Activated T-helper 2 cell treated with anti-CD3 and anti-CD28 coated beads, Interferon-gamma antibody, Interleukin-2, Interleukin-4, amounts not matched to agents 10 μg/mL and 5 μg/mL and 100 μg/mL, durations not matched to agents 14 hours and 24 hours and 36 hours (primary cell): ENCODE results near the gene IL33. TPM values are rescaled to one million over a fixed set of nuclear protein-coding genes. Genes with fewer than 3 reads are reported as not detected.

ENCODE experiments used
- DNase-seq: peaks from one replicate; pipeline ENCODE4 v3.0.0; 2021; ENCODE audit warnings: low spot score
- H3K27ac Mint-ChIP-seq: one replicate; pipeline ENCODE4 v1.8.0; 2021; ENCODE audit warnings: mixed read lengths
- H3K27me3 Mint-ChIP-seq: one replicate; pipeline ENCODE4 v1.8.0; 2021; ENCODE audit warnings: low read depth, mixed read lengths
- H3K36me3 Mint-ChIP-seq: one replicate; pipeline ENCODE4 v1.8.0; 2021; ENCODE audit warnings: low read depth, mixed read lengths
- H3K4me1 Mint-ChIP-seq: one replicate; pipeline ENCODE4 v1.8.0; 2021; ENCODE audit warnings: low read depth, mixed read lengths
- H3K4me3 Mint-ChIP-seq: one replicate; pipeline ENCODE4 v1.8.0; 2021; ENCODE audit warnings: low read depth, mild to moderate bottlenecking, moderate library complexity, mixed read lengths
- H3K9me3 Mint-ChIP-seq: one replicate; pipeline ENCODE4 v1.8.0; 2021; ENCODE audit warnings: mixed read lengths
- intact Hi-C: fragments of 100-400 bp; cut with micrococcal nuclease; formaldehyde crosslinking; loops from one replicate; pipeline ENCODE4 v1.15.1; 2023
- total RNA-seq: library from RNA; stranded (reverse); gene quantifications from 2 replicates; pipeline ENCODE4 v1.2.3, GENCODE V29; 2022

IL33 gene
- total RNA-seq, 1 donor from 2014 or later, result not detected

- DNase-seq, result no peak
- no peaks in the 10 kb centered on the region for H3K9me3 Mint-ChIP-seq
- peaks cover 8% of the 10 kb centered on the region for H3K27me3 Mint-ChIP-seq
- H3K4me1 Mint-ChIP-seq, result no peaks in the 10 kb centered on the region
- no peaks in the 10 kb centered on the region for H3K36me3 Mint-ChIP-seq
- H3K4me3 Mint-ChIP-seq, result no peak overlapping the region
- intact Hi-C loops, result no loop called here
- no peak overlapping the region for H3K27ac Mint-ChIP-seq
Observed at GRCh38 chr9:6270896-6271295, 55.3 kb downstream of the IL33 start.

GRCh38 chr9:6271508-6272228, 56.1 kb downstream of the IL33 start:
- Mint-ChIP-seq H3K36me3 (no peaks in the 10 kb centered on the region), H3K4me3 (no peak overlapping the region), H3K27me3 (peaks cover 8% of the 10 kb centered on the region), H3K9me3 (no peaks in the 10 kb centered on the region), H3K4me1 (no peaks in the 10 kb centered on the region), H3K27ac (no peak overlapping the region)
- intact Hi-C loops, result no loop called here
- DNase-seq, result no peak

GRCh38 chr9:6272229-6272598, 56.6 kb downstream of the IL33 start:
- H3K4me1 Mint-ChIP-seq, result no peaks in the 10 kb centered on the region
- H3K9me3 Mint-ChIP-seq, result no peaks in the 10 kb centered on the region
- H3K4me3 Mint-ChIP-seq, result no peak overlapping the region
- DNase-seq, result no peak
- intact Hi-C loops, result no loop called here
- no peaks in the 10 kb centered on the region for H3K36me3 Mint-ChIP-seq
- peaks cover 8% of the 10 kb centered on the region for H3K27me3 Mint-ChIP-seq
- H3K27ac Mint-ChIP-seq, result no peak overlapping the region

DNA sequence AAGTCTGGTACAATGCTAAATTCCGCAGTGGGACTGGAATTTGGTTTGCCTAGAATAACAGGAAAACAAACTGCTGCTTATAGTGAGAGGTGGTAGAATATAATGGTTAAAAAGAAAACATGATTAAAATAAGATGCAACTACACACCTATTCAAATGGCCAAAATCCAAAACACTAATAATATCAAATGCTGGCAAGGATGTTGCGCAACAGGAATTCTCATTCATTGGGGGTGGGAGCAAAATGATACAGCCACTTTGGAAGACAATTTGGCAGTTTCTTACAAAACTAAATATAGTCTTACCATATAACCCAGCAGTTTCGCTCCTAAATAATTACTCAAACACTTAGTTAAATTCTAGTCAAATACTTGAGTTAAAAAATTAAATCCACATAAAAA, 61.8 kb downstream of the IL33 start:
- Mint-ChIP-seq H3K4me3 (no peak overlapping the region), H3K4me1 (no peaks in the 10 kb centered on the region), H3K27ac (no peak overlapping the region), H3K27me3 (peaks cover 4% of the 10 kb centered on the region), H3K36me3 (no peaks in the 10 kb centered on the region), H3K9me3 (no peaks in the 10 kb centered on the region)
- intact Hi-C loops, result no loop called here
- no peak for DNase-seq

DNA sequence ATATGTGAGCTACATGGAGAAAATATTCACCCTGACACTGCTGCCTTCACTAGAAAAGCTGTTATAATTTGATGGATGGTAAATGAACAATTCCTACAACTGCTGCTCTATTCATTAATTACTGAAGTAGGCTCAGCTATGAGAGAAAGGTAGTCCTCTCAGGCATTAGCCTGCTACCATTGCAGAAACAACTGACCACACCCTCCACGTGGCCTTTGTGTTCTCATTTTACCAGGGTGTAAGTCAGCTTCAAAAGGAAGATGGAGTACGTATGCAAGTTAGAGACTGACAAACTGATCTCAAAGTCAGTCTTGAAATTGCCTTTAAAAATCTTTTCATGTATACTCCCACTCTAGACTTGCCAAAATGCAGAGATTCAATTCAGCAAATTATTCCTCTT, 86.3 kb downstream of the IL33 start:
- no peak overlapping the region for H3K4me3 Mint-ChIP-seq
- intact Hi-C loops, result no loop called here
- DNase-seq, result no peak
- no peaks in the 10 kb centered on the region for H3K36me3 Mint-ChIP-seq
- no peaks in the 10 kb centered on the region for H3K4me1 Mint-ChIP-seq
- H3K27ac Mint-ChIP-seq, result no peak overlapping the region
- H3K27me3 Mint-ChIP-seq, result peaks cover 17% of the 10 kb centered on the region
- no peaks in the 10 kb centered on the region for H3K9me3 Mint-ChIP-seq

DNA sequence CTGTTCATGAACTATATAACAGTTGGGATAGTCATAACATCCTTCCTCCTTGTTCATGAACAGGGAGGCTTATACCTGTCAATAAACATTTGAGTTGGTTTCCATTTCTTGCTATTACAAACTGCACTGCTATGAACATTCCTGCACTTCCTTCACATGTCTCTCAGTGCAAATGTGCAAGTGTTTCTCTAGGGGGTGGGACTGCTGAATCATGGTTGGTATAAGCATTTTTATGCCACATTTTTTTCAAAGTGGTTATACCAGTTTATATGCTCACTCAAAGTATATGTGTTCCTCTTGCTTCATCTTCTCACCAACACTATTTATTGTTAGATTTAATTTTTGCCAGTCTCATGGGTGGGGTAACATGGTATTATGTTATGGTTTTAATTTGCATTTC, 86.8 kb downstream of the IL33 start:
- H3K9me3 Mint-ChIP-seq, result no peaks in the 10 kb centered on the region
- no peak overlapping the region for H3K4me3 Mint-ChIP-seq
- H3K27me3 Mint-ChIP-seq, result peaks cover 18% of the 10 kb centered on the region
- no peaks in the 10 kb centered on the region for H3K36me3 Mint-ChIP-seq
- DNase-seq, result no peak
- H3K27ac Mint-ChIP-seq, result no peak overlapping the region
- intact Hi-C loops, result no loop called here
- no peaks in the 10 kb centered on the region for H3K4me1 Mint-ChIP-seq

- intact Hi-C loops, result no loop called here
Observed at GRCh38 chr9:6304232-6304631, 88.6 kb downstream of the IL33 start.

DNA sequence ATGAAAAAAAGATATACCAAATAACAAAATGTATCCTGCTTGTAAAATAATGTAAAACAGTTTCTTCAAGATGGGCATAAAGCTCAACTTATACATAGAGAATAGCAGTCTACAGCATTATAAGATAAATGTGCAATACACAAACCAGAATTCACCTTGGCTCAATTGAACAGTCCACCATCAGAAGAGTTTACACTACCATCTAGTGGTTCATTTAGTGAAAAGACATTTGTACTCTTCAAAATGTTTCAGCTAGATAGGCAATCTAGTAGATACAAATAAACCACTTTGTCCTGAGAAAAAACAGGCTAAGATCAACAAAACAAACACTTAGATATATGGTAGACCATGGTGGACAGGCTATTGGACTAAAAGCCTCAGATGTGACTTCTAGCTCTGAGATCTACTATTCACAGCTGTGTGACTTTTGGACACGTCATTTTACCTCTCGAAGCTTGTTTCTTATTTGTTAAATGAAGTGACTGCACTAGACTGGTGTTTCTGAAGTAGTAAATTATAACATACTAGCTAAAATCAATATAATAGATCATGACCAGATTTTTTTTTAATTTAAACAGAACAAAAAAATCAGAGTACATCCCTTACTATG, 90.5 kb downstream of the IL33 start:
- H3K27me3 Mint-ChIP-seq, result peaks cover 22% of the 10 kb centered on the region

More at GRCh38 chr9:6304232-6304631, 88.6 kb downstream of the IL33 start:
- H3K4me1 Mint-ChIP-seq, result no peaks in the 10 kb centered on the region
- DNase-seq, result no peak
- no peak overlapping the region for H3K4me3 Mint-ChIP-seq
- no peaks in the 10 kb centered on the region for H3K36me3 Mint-ChIP-seq
- H3K27ac Mint-ChIP-seq, result no peak overlapping the region
- H3K27me3 Mint-ChIP-seq, result peaks cover 22% of the 10 kb centered on the region
- H3K9me3 Mint-ChIP-seq, result no peaks in the 10 kb centered on the region

More for the DNA sequence above, 90.5 kb downstream of the IL33 start:
- intact Hi-C loops, result loop anchor here (1.0 to 2.0 kb wide), 2 partner anchors 107 to 251 kb away; no protein-coding TSS in a partner anchor
- H3K4me3 Mint-ChIP-seq, result no peak overlapping the region
- no peak overlapping the region for H3K27ac Mint-ChIP-seq
- H3K36me3 Mint-ChIP-seq, result no peaks in the 10 kb centered on the region
- H3K4me1 Mint-ChIP-seq, result no peaks in the 10 kb centered on the region
- no peak for DNase-seq
- no peaks in the 10 kb centered on the region for H3K9me3 Mint-ChIP-seq

Other genes starting within 250 kb of the IL33 start
- gene RANBP6, start 200.2 kb upstream of the IL33 start, total RNA-seq, result 20.1 and 21.1 TPM in 2 replicates
- not detected in 2 replicates for gene TPD52L3, start 112.6 kb downstream of the IL33 start, total RNA-seq
- 79.7 and 82.9 TPM in 2 replicates for gene UHRF2, start 197.4 kb downstream of the IL33 start, total RNA-seq